HEK293T (cell line): ENCODE measurements around the gene KAT2B.

Source experiments
- ARNT ChIP-seq: fragments of 450-650 bp; IDR thresholded peaks from 2 replicates; pipeline ENCODE4 v1.6.1; 2017; ENCODE audit warnings: mild to moderate bottlenecking
- FOXA1 ChIP-seq: fragments of 450-650 bp; IDR thresholded peaks from 2 replicates; pipeline ENCODE4 v1.6.1; 2016; ENCODE audit warnings: mild to moderate bottlenecking

DNA sequence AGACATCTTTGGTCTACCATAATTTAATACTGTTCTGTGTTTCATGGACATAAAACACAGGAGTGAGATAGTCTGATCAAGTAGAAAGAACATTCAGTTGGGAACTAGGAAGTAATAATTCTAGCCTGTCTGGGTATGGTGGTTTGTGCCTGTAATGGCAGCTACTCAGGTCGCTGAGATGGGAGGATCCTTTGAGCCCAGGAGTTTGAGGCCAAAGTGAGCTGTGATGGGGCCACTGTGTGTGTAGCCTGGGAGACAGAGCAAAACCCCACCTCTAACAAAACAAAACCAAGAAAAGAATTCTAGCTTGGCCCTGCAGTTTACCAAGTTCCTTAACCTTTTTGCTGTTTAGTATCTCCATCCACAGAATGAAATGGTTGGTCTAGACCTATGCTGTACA is 36.8 kb downstream of the KAT2B start:
- TF ChIP-seq ARNT (no peak), FOXA1 (no peak)
